HCT116 (cell line): ENCODE measurements around the gene TLCD1. TPM values are rescaled to one million over a fixed set of nuclear protein-coding genes. Genes with fewer than 3 reads are reported as not detected.

Source experiments
- ATAC-seq: fragments of 200-7000 bp; cut with Tn5 transposase; 2 replicates; pipeline ENCODE4 v1.9.1; 2020; ENCODE audit warnings: mild to moderate bottlenecking, moderate library complexity
- BruUV-seq: library from RNA; stranded (reverse); fragments of 400-500 nt; replicated peaks from 2 replicates; lab custom pipeline; 2021; lab: Mats Ljungman, UMichigan
- CTCF ChIA-PET: fragments of 300-600 bp; sonication (Branson Sonifier 250); formaldehyde crosslinking; loops from one replicate; lab custom pipeline; 2021; ENCODE audit warnings: antibody characterized with exemption; lab: Charles Lee
- POLR2A ChIA-PET: fragments of 300-600, 350-600 bp; sonication (Branson Sonifier 250); formaldehyde crosslinking; loops from one replicate; lab custom pipeline; 2021; ENCODE audit warnings: antibody characterized with exemption; lab: Charles Lee
- RAD21 ChIA-PET, 2 experiments: fragments of 300-600 bp; sonication (Branson Sonifier 250); formaldehyde crosslinking; loops; one replicate each; lab custom pipeline; 2023; ENCODE audit warnings: low total read pairs in 2 of 2; ENCODE audit not compliant: uncharacterized antibody in 2 of 2, unreplicated experiment in 2 of 2, low non-redundant PET in 1 of 2; lab: Charles Lee
- DNase-seq: peaks from one replicate; pipeline ENCODE4 v3.0.0-alpha.2; 2010; ENCODE audit warnings: low read depth, low spot score
- H2AFZ ChIP-seq: fragments of 200-600 bp; shearing (Covaris generic), sonication (generic); 2 replicates; pipeline ENCODE4 v1.6.1; 2017; ENCODE audit warnings: low read depth, mixed run types, mixed read lengths, antibody characterized with exemption, low read length; ENCODE audit not compliant: poor library complexity, severe bottlenecking
- H3K27ac ChIP-seq: 2 replicates; pipeline ENCODE4 v1.5.1; 2012; ENCODE audit warnings: low read depth, low read length
- H3K27me3 ChIP-seq: fragments of 200-600 bp; sonication (generic); 2 replicates; pipeline ENCODE4 v1.6.1; 2016; ENCODE audit warnings: mixed run types, low read length, mixed read lengths; ENCODE audit not compliant: insufficient read depth
- H3K36me3 ChIP-seq, 2 experiments: fragments of 200-500 bp in 1 of 2; fragments of 200-600 bp in 1 of 2; sonication (Bioruptor generic) in 1 of 2; sonication (generic) in 1 of 2; 2 replicates each; pipeline versions ENCODE4 v1.5.1 to v1.6.1; 2014 to 2016; ENCODE audit warnings: low read length in 2 of 2, inconsistent platforms in 1 of 2, mixed read lengths in 1 of 2, mixed run types in 1 of 2; ENCODE audit not compliant: insufficient read depth in 2 of 2, control insufficient read depth in 1 of 2
- H3K4me1 ChIP-seq, 2 experiments: fragments of 200-600 bp in 1 of 2; sonication (generic) in 1 of 2; 2 replicates each; pipeline versions ENCODE4 v1.5.1 to v1.6.1; 2012 to 2017; ENCODE audit warnings: low read length in 2 of 2, inconsistent platforms in 1 of 2, mild to moderate bottlenecking in 1 of 2, mixed read lengths in 1 of 2, mixed run types in 1 of 2, moderate library complexity in 1 of 2; ENCODE audit not compliant: insufficient read depth in 2 of 2, control insufficient read depth in 1 of 2
- H3K4me2 ChIP-seq: fragments of 200-600 bp; sonication (generic); 2 replicates; pipeline ENCODE4 v1.6.1; 2017; ENCODE audit warnings: mixed run types, low read length, mixed read lengths
- H3K4me3 ChIP-seq, 2 experiments: fragments of 200-600 bp in 1 of 2; sonication (generic) in 1 of 2; replicated peaks in 1 of 2; 2 replicates each; pipeline ENCODE4 v1.5.1; 2011 to 2016; ENCODE audit warnings: low read length in 2 of 2, control low read depth in 1 of 2, low read depth in 1 of 2, mild to moderate bottlenecking in 1 of 2, mixed read lengths in 1 of 2, mixed run types in 1 of 2
- H3K79me2 ChIP-seq: fragments of 200-600 bp; sonication (generic); 2 replicates; pipeline ENCODE4 v1.6.1; 2017; ENCODE audit warnings: mild to moderate bottlenecking, mixed run types, low read length, moderate library complexity, mixed read lengths; ENCODE audit not compliant: insufficient read depth
- H3K9ac ChIP-seq: fragments of 200-600 bp; sonication (generic); 2 replicates; pipeline ENCODE4 v1.6.1; 2016; ENCODE audit warnings: low read length, mixed read lengths
- H3K9me2 ChIP-seq: fragments of 200-600 bp; sonication (generic), shearing (Covaris generic); 2 replicates; pipeline ENCODE4 v1.6.1; 2017; ENCODE audit warnings: mixed run types, mild to moderate bottlenecking, moderate library complexity; ENCODE audit not compliant: insufficient read depth
- H3K9me3 ChIP-seq, 2 experiments: fragments of 200-500 bp in 1 of 2; fragments of 200-600 bp in 1 of 2; sonication (Bioruptor generic) in 1 of 2; sonication (generic) in 1 of 2; 2 replicates each; pipeline ENCODE4 v1.6.1; 2014 to 2017; ENCODE audit warnings: low read length in 2 of 2, mixed read lengths in 2 of 2, inconsistent platforms in 1 of 2, low read depth in 1 of 2, mild to moderate bottlenecking in 1 of 2, mixed run types in 1 of 2, moderate library complexity in 1 of 2; ENCODE audit not compliant: control insufficient read depth in 1 of 2, insufficient read depth in 1 of 2
- H4K20me1 ChIP-seq: fragments of 200-600 bp; sonication (generic), shearing (Covaris generic); 2 replicates; pipeline ENCODE4 v1.6.1; 2017; ENCODE audit warnings: mixed run types, mild to moderate bottlenecking, moderate library complexity; ENCODE audit not compliant: insufficient read depth
- CBX3 ChIP-seq: IDR thresholded peaks from 2 replicates; pipeline ENCODE4 v1.6.1; 2012; ENCODE audit warnings: low read depth
- CEBPB ChIP-seq: IDR thresholded peaks from 2 replicates; pipeline ENCODE4 v1.6.1; 2012; ENCODE audit warnings: low read depth
- EGR1 ChIP-seq: IDR thresholded peaks from 2 replicates; pipeline ENCODE4 v1.6.1; 2012; ENCODE audit warnings: low read depth
- ELF1 ChIP-seq: IDR thresholded peaks from 2 replicates; pipeline ENCODE4 v1.6.1; 2012; ENCODE audit warnings: low read depth, borderline replicate concordance
- FOSL1 ChIP-seq: IDR thresholded peaks from 2 replicates; pipeline ENCODE4 v1.6.1; 2012; ENCODE audit warnings: low read depth
- POLR2A ChIP-seq: IDR thresholded peaks from 2 replicates; pipeline ENCODE4 v1.7.0; 2011; ENCODE audit warnings: borderline replicate concordance; ENCODE audit not compliant: insufficient read depth, insufficient read length; ENCODE audit errors: extremely low read depth
- POLR2AphosphoS5 ChIP-seq: IDR thresholded peaks from 2 replicates; pipeline ENCODE4 v1.6.1; 2011; ENCODE audit warnings: mild to moderate bottlenecking, low read depth, low read length, moderate library complexity
- RAD21 ChIP-seq: IDR thresholded peaks from 2 replicates; pipeline ENCODE4 v1.6.1; 2012; ENCODE audit warnings: low read depth, mild to moderate bottlenecking
- SP1 ChIP-seq: IDR thresholded peaks from 2 replicates; pipeline ENCODE4 v1.6.1; 2012; ENCODE audit warnings: low read depth
- SRF ChIP-seq: IDR thresholded peaks from 2 replicates; pipeline ENCODE4 v1.6.1; 2012; ENCODE audit warnings: low read depth
- ZFX ChIP-seq: fragments of 450-650 bp; IDR thresholded peaks from 2 replicates; pipeline ENCODE4 v1.6.1; 2017
- intact Hi-C: fragments of 100-400 bp; cut with micrococcal nuclease; formaldehyde crosslinking; loops from 2 replicates; pipeline ENCODE4 v1.10.0; 2022
- total RNA-seq: library from RNA; stranded (reverse); gene quantifications from one replicate; pipeline ENCODE4 v1.2.1, GENCODE V29; 2021; ENCODE audit not compliant: unreplicated experiment
- TF ChIP-seq, protein P1 (sequence below): IDR thresholded peaks from 2 replicates; pipeline ENCODE4 v1.6.1; 2012
- TF ChIP-seq, protein P2 (sequence below), 3 experiments: fragments of 200-600 bp in 1 of 3; sonication (generic) in 1 of 3; IDR thresholded peaks in 2 of 3; conservative IDR thresholded peaks in 1 of 3; 2 replicates each; pipeline ENCODE4 v1.5.1; 2012 to 2017; ENCODE audit warnings: low read depth in 2 of 3, low read length in 2 of 3, antibody characterized with exemption in 1 of 3, borderline replicate concordance in 1 of 3, control low read depth in 1 of 3, mild to moderate bottlenecking in 1 of 3, mixed read lengths in 1 of 3, mixed run types in 1 of 3, moderate library complexity in 1 of 3; ENCODE audit not compliant: insufficient read depth in 1 of 3
- TF ChIP-seq, protein P3 (sequence below): IDR thresholded peaks from 2 replicates; pipeline ENCODE4 v1.6.1; 2012; ENCODE audit warnings: low read depth

Gene TLCD1
- total RNA-seq, 1 experiment from 2014 or later: 28.3 TPM

DNA sequence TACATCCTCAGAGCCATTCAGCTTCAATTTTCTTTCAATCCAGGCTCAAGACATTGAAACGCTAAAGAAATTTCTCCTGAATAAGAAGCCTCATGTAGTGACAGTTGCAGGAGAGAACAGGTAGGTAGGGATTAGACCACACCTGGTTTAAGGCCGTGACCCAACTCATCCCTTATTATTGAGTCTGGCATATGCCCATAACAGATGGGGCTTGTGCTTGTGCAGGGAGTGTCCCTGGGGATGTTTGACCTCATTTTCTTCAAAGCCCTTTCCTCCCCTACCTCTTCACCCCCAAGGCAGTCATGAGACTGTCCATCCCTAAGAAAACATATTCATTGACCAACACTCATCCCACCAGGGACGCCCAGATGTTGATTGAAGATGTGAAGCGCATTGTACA is 39.7 kb downstream of the TLCD1 start:
- POLR2A ChIA-PET: no interaction called here

More for the DNA sequence above, 39.7 kb downstream of the TLCD1 start:
- DNase-seq (no peak), ATAC-seq (no peak)
- H3K36me3 ChIP-seq: peaks cover 85 to 91% of the 10 kb centered on the region in 2 experiments
- no peak overlapping the region for H3K4me2 ChIP-seq
- no peaks in the 10 kb centered on the region for H3K4me1 ChIP-seq
- ChIA-PET RAD21 (no interaction called here), CTCF (no interaction called here)
- no peaks in the 10 kb centered on the region for H3K79me2 ChIP-seq
- H2AFZ ChIP-seq: no peak overlapping the region
- H4K20me1 ChIP-seq: no peaks in the 10 kb centered on the region
- H3K9ac ChIP-seq: no peak overlapping the region
- H3K27me3 ChIP-seq: no peaks in the 10 kb centered on the region
- no TSS peak for BruUV-seq
- no peak overlapping the region for H3K27ac ChIP-seq
- TF ChIP-seq FOSL1 (no peak), SP1 (no peak), CBX3 (no peak), ELF1 (no peak), POLR2A (no peak), POLR2AphosphoS5 (no peak), CEBPB (no peak), EGR1 (no peak), RAD21 (no peak), ZFX (no peak), SRF (no peak)
- TF ChIP-seq, protein P1, sequence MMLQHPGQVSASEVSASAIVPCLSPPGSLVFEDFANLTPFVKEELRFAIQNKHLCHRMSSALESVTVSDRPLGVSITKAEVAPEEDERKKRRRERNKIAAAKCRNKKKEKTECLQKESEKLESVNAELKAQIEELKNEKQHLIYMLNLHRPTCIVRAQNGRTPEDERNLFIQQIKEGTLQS: no peak
- TF ChIP-seq, protein P2, sequence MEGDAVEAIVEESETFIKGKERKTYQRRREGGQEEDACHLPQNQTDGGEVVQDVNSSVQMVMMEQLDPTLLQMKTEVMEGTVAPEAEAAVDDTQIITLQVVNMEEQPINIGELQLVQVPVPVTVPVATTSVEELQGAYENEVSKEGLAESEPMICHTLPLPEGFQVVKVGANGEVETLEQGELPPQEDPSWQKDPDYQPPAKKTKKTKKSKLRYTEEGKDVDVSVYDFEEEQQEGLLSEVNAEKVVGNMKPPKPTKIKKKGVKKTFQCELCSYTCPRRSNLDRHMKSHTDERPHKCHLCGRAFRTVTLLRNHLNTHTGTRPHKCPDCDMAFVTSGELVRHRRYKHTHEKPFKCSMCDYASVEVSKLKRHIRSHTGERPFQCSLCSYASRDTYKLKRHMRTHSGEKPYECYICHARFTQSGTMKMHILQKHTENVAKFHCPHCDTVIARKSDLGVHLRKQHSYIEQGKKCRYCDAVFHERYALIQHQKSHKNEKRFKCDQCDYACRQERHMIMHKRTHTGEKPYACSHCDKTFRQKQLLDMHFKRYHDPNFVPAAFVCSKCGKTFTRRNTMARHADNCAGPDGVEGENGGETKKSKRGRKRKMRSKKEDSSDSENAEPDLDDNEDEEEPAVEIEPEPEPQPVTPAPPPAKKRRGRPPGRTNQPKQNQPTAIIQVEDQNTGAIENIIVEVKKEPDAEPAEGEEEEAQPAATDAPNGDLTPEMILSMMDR (IDR thresholded peaks at IDR 0.05 in 2 of 3, conservative IDR thresholded peaks at IDR 0.05 in 1 of 3; ENCODE audit: borderline replicate concordance in 1 of 3, insufficient read depth in 1 of 3, low read depth in 2 of 3, low read length in 2 of 3): no peak
- TF ChIP-seq, protein P3, sequence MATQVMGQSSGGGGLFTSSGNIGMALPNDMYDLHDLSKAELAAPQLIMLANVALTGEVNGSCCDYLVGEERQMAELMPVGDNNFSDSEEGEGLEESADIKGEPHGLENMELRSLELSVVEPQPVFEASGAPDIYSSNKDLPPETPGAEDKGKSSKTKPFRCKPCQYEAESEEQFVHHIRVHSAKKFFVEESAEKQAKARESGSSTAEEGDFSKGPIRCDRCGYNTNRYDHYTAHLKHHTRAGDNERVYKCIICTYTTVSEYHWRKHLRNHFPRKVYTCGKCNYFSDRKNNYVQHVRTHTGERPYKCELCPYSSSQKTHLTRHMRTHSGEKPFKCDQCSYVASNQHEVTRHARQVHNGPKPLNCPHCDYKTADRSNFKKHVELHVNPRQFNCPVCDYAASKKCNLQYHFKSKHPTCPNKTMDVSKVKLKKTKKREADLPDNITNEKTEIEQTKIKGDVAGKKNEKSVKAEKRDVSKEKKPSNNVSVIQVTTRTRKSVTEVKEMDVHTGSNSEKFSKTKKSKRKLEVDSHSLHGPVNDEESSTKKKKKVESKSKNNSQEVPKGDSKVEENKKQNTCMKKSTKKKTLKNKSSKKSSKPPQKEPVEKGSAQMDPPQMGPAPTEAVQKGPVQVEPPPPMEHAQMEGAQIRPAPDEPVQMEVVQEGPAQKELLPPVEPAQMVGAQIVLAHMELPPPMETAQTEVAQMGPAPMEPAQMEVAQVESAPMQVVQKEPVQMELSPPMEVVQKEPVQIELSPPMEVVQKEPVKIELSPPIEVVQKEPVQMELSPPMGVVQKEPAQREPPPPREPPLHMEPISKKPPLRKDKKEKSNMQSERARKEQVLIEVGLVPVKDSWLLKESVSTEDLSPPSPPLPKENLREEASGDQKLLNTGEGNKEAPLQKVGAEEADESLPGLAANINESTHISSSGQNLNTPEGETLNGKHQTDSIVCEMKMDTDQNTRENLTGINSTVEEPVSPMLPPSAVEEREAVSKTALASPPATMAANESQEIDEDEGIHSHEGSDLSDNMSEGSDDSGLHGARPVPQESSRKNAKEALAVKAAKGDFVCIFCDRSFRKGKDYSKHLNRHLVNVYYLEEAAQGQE: no peak
- H3K9me3 ChIP-seq: no peaks in the 10 kb centered on the region
- H3K4me3 ChIP-seq: no peak overlapping the region
- H3K9me2 ChIP-seq: no peaks in the 10 kb centered on the region
- intact Hi-C loops: no loop called here
